Keratinocyte (primary cell): Measurements from ENCODE around the gene DENND1A. TPM values are rescaled to one million over a fixed set of nuclear protein-coding genes. Genes with fewer than 3 reads are reported as not detected.

ENCODE experiments used
- DNase-seq: peaks from one replicate; pipeline ENCODE4 v3.0.0-alpha.2; 2011; ENCODE audit warnings: low read depth, missing footprints, low spot score
- FAIRE-seq: peaks from 2 replicates; lab custom pipeline; 2011; peaks lifted over from hg19 to GRCh38; lab: Jason Lieb, UNC
- H2AFZ ChIP-seq: 2 replicates; pipeline ENCODE4 v1.6.0; 2012; ENCODE audit warnings: low read length, control low read depth, inconsistent platforms; ENCODE audit not compliant: control insufficient read depth
- H3K27ac ChIP-seq: 2 replicates; pipeline ENCODE4 v1.5.1; 2011; ENCODE audit warnings: low read length; ENCODE audit not compliant: control insufficient read depth, insufficient read depth
- H3K27me3 ChIP-seq: 3 replicates; pipeline ENCODE4 v1.6.0; 2011; ENCODE audit warnings: low read length; ENCODE audit not compliant: control insufficient read depth, insufficient read depth; ENCODE audit errors: extremely low read depth
- H3K36me3 ChIP-seq, 2 experiments: 2 replicates in 1 of 2; 3 replicates in 1 of 2; pipeline ENCODE4 v1.5.1; 2011; ENCODE audit warnings: low read length in 2 of 2, mild to moderate bottlenecking in 1 of 2; ENCODE audit not compliant: control insufficient read depth in 2 of 2, insufficient read depth in 2 of 2; ENCODE audit errors: extremely low read depth in 1 of 2
- H3K4me1 ChIP-seq: 3 replicates; pipeline ENCODE4 v1.5.1; 2011; ENCODE audit warnings: low read length; ENCODE audit not compliant: control insufficient read depth, insufficient read depth; ENCODE audit errors: extremely low read depth
- H3K4me2 ChIP-seq: 3 replicates; pipeline ENCODE4 v1.6.0; 2011; ENCODE audit warnings: low read depth, low read length; ENCODE audit not compliant: control insufficient read depth, insufficient read depth; ENCODE audit errors: extremely low read depth
- H3K4me3 ChIP-seq, 3 experiments: fragments of 200-600 bp in 1 of 3; sonication (generic) in 1 of 3; 2 replicates in 2 of 3; 3 replicates in 1 of 3; pipeline ENCODE4 v1.5.1; 2011 to 2016; ENCODE audit warnings: low read length in 3 of 3, mild to moderate bottlenecking in 3 of 3, control low read depth in 2 of 3, inconsistent platforms in 1 of 3, low read depth in 1 of 3, mixed read lengths in 1 of 3, mixed run types in 1 of 3, moderate library complexity in 1 of 3; ENCODE audit not compliant: control insufficient read depth in 2 of 3, insufficient read depth in 2 of 3; ENCODE audit errors: extremely low read depth in 1 of 3
- H3K79me2 ChIP-seq: 2 replicates; pipeline ENCODE4 v1.6.0; 2012; ENCODE audit warnings: low read length; ENCODE audit not compliant: control insufficient read depth, insufficient read depth
- H3K9ac ChIP-seq: 3 replicates; pipeline ENCODE4 v1.6.0; 2011; ENCODE audit warnings: low read length; ENCODE audit not compliant: control insufficient read depth, insufficient read depth; ENCODE audit errors: extremely low read depth
- H3K9me1 ChIP-seq: 3 replicates; pipeline ENCODE4 v1.6.0; 2011; ENCODE audit warnings: low read length; ENCODE audit not compliant: control insufficient read depth, insufficient read depth; ENCODE audit errors: extremely low read depth
- H3K9me3 ChIP-seq: 2 replicates; pipeline ENCODE4 v1.5.1; 2012; ENCODE audit warnings: low read depth, low read length; ENCODE audit not compliant: control insufficient read depth
- H4K20me1 ChIP-seq: 3 replicates; pipeline ENCODE4 v1.6.0; 2011; ENCODE audit warnings: low read length; ENCODE audit not compliant: control insufficient read depth, insufficient read depth; ENCODE audit errors: extremely low read depth
- EZH2 ChIP-seq: IDR thresholded peaks from one replicate; pipeline ENCODE4 v1.6.1; 2012; ENCODE audit warnings: inconsistent platforms, mild to moderate bottlenecking, low read length, moderate library complexity
- dilution Hi-C: fragments of 300-500 bp; cut with MboI; formaldehyde crosslinking; loops from one replicate; pipeline ENCODE4 v1.7.0; 2020; ENCODE audit warnings: low sequenced_read_pairs; ENCODE audit not compliant: extremely low pct_ligation_motif_present
- polyA plus RNA-seq, 5 experiments: library from polyadenylated mRNA; depleted of rRNA in 3 of 5; stranded (reverse) in 3 of 5; stranded (forward) in 1 of 5; unstranded in 1 of 5; fragments of >200 nt; gene quantifications; 1 replicate in 1 of 5; 2 replicates in 3 of 5; 3 replicates in 1 of 5; pipeline versions ENCODE4 v1.2.1 to v1.2.3, GENCODE V29; 2011 to 2012; ENCODE audit warnings: missing spikeins in 2 of 5, low read depth in 1 of 5, low replicate concordance in 1 of 5
- TF ChIP-seq, protein P1 (sequence below), 3 experiments: IDR thresholded peaks in 1 of 3; conservative IDR thresholded peaks in 1 of 3; optimal IDR thresholded peaks in 1 of 3; 2 replicates in 2 of 3; 3 replicates in 1 of 3; pipeline versions ENCODE3 to v1.5.1; 2011; ENCODE audit warnings: low read length in 3 of 3, mild to moderate bottlenecking in 3 of 3, moderate library complexity in 2 of 3, control low read depth in 1 of 3, inconsistent platforms in 1 of 3; ENCODE audit not compliant: insufficient read depth in 2 of 3; ENCODE audit errors: extremely low read depth in 1 of 3

DENND1A gene
- polyA plus RNA-seq, 1 donor (not counting 4 experiments of a cell fraction or from before 2014, with no cell fraction given): 13.0 TPM

DNA sequence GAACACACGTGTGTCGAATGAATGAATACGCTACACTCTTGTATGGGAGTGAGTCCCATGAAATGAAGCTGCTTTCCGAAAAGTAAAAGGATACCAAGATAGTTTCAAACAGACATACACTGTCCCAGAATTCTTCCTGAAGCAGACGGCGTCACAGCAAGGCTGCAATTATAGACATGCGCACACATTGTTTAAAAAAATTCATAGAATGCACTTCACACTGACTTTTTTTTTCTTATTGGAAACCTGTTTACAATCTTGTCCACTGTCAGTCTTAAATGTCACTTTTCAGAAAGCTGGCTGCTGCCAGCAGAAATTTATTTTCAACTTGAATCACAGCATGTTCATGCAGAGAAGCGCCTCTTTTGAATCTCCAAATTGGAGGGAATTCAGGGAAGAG, 449.1 kb downstream of the DENND1A start:
- TF ChIP-seq, protein P1, sequence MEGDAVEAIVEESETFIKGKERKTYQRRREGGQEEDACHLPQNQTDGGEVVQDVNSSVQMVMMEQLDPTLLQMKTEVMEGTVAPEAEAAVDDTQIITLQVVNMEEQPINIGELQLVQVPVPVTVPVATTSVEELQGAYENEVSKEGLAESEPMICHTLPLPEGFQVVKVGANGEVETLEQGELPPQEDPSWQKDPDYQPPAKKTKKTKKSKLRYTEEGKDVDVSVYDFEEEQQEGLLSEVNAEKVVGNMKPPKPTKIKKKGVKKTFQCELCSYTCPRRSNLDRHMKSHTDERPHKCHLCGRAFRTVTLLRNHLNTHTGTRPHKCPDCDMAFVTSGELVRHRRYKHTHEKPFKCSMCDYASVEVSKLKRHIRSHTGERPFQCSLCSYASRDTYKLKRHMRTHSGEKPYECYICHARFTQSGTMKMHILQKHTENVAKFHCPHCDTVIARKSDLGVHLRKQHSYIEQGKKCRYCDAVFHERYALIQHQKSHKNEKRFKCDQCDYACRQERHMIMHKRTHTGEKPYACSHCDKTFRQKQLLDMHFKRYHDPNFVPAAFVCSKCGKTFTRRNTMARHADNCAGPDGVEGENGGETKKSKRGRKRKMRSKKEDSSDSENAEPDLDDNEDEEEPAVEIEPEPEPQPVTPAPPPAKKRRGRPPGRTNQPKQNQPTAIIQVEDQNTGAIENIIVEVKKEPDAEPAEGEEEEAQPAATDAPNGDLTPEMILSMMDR (optimal IDR thresholded peaks at IDR 0.05 in 1 of 3, IDR thresholded peaks at IDR 0.05 in 1 of 3, conservative IDR thresholded peaks at IDR 0.05 in 1 of 3; ENCODE audit: extremely low read depth in 1 of 3, insufficient read depth in 2 of 3, low read length in 3 of 3): no peak
- no peak for TF ChIP-seq EZH2
- Histone ChIP-seq H3K9me3 (no peaks in the 10 kb centered on the region), H4K20me1 (peaks cover 3% of the 10 kb centered on the region), H3K79me2 (no peaks in the 10 kb centered on the region), H3K27ac (no peak overlapping the region), H3K4me2 (no peak overlapping the region), H3K27me3 (no peaks in the 10 kb centered on the region), H3K4me3 (no peak overlapping the region), H3K36me3 (no peaks in the 10 kb centered on the region), H3K9ac (no peak overlapping the region), H3K9me1 (no peaks in the 10 kb centered on the region), H3K4me1 (no peaks in the 10 kb centered on the region), H2AFZ (no peak overlapping the region)
- no peak for FAIRE-seq
- DNase-seq: no peak
- dilution Hi-C loops: no loop called here

DNA sequence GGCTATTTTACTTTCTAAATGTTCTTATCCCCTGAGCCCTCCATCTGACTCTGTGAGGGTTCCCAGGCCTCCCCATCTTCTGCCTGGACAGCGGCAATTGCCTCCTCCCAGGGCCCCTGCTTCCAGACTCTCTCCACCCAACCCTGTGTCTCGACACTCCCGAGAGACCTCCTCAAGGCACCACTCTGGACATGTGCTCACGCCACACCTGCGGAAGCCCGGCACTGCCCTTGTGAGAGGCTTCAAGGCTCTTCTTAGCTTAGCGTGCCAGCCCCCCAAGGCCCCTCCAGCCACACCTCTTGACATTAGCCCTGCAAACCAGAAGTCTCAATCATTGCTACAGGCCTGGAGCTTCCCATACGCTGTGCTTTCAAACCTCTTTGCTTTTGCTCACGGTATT, 449.8 kb downstream of the DENND1A start:
- no peaks in the 10 kb centered on the region for H3K27me3 ChIP-seq
- H3K9me1 ChIP-seq: no peaks in the 10 kb centered on the region
- H3K4me2 ChIP-seq: no peak overlapping the region
- no peaks in the 10 kb centered on the region for H3K36me3 ChIP-seq
- TF ChIP-seq, protein P1 (optimal IDR thresholded peaks at IDR 0.05 in 1 of 3, IDR thresholded peaks at IDR 0.05 in 1 of 3, conservative IDR thresholded peaks at IDR 0.05 in 1 of 3; ENCODE audit: extremely low read depth in 1 of 3, insufficient read depth in 2 of 3, low read length in 3 of 3): no peak
- TF ChIP-seq EZH2: no peak
- no peak overlapping the region for H2AFZ ChIP-seq
- no peak for FAIRE-seq
- no peak overlapping the region for H3K27ac ChIP-seq
- no peak for DNase-seq
- no peak overlapping the region for H3K4me3 ChIP-seq
- no peaks in the 10 kb centered on the region for H3K79me2 ChIP-seq
- no peak overlapping the region for H3K9ac ChIP-seq
- peaks cover 3% of the 10 kb centered on the region for H4K20me1 ChIP-seq
- dilution Hi-C loops: no loop called here
- no peaks in the 10 kb centered on the region for H3K9me3 ChIP-seq
- H3K4me1 ChIP-seq: no peaks in the 10 kb centered on the region
